ENCODE results near the gene GUCD1. TPM values are rescaled to one million over a fixed set of nuclear protein-coding genes. Genes with fewer than 3 reads are reported as not detected.

Gene GUCD1
- total and polyA plus RNA-seq, 2 of the 8 experiments (the other 6 are each of a cell fraction or from before 2014, with no cell fraction given): 85.2 to 128 TPM

DNA sequence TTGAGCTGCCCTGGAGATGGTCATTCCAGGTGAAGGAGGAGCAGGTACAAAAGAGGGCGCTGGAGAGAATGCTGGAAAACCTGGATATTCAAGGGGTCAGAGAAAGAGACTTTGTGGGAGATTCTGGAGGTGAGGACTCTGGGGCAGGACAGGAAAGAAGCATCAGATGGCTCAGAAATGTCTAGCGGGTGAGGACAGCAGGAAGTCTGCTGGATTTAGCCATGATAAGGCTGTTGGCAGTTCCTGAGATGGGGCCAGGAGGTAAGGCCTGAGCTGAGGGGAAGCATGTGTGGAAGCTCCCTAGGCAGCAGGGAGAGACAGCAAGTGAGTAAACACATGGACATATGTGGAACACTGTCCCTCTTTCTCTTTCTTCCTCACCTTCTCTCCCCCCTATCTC lies 58.3 kb downstream of the GUCD1 start (continued):
- TF ChIP-seq, protein P1, sequence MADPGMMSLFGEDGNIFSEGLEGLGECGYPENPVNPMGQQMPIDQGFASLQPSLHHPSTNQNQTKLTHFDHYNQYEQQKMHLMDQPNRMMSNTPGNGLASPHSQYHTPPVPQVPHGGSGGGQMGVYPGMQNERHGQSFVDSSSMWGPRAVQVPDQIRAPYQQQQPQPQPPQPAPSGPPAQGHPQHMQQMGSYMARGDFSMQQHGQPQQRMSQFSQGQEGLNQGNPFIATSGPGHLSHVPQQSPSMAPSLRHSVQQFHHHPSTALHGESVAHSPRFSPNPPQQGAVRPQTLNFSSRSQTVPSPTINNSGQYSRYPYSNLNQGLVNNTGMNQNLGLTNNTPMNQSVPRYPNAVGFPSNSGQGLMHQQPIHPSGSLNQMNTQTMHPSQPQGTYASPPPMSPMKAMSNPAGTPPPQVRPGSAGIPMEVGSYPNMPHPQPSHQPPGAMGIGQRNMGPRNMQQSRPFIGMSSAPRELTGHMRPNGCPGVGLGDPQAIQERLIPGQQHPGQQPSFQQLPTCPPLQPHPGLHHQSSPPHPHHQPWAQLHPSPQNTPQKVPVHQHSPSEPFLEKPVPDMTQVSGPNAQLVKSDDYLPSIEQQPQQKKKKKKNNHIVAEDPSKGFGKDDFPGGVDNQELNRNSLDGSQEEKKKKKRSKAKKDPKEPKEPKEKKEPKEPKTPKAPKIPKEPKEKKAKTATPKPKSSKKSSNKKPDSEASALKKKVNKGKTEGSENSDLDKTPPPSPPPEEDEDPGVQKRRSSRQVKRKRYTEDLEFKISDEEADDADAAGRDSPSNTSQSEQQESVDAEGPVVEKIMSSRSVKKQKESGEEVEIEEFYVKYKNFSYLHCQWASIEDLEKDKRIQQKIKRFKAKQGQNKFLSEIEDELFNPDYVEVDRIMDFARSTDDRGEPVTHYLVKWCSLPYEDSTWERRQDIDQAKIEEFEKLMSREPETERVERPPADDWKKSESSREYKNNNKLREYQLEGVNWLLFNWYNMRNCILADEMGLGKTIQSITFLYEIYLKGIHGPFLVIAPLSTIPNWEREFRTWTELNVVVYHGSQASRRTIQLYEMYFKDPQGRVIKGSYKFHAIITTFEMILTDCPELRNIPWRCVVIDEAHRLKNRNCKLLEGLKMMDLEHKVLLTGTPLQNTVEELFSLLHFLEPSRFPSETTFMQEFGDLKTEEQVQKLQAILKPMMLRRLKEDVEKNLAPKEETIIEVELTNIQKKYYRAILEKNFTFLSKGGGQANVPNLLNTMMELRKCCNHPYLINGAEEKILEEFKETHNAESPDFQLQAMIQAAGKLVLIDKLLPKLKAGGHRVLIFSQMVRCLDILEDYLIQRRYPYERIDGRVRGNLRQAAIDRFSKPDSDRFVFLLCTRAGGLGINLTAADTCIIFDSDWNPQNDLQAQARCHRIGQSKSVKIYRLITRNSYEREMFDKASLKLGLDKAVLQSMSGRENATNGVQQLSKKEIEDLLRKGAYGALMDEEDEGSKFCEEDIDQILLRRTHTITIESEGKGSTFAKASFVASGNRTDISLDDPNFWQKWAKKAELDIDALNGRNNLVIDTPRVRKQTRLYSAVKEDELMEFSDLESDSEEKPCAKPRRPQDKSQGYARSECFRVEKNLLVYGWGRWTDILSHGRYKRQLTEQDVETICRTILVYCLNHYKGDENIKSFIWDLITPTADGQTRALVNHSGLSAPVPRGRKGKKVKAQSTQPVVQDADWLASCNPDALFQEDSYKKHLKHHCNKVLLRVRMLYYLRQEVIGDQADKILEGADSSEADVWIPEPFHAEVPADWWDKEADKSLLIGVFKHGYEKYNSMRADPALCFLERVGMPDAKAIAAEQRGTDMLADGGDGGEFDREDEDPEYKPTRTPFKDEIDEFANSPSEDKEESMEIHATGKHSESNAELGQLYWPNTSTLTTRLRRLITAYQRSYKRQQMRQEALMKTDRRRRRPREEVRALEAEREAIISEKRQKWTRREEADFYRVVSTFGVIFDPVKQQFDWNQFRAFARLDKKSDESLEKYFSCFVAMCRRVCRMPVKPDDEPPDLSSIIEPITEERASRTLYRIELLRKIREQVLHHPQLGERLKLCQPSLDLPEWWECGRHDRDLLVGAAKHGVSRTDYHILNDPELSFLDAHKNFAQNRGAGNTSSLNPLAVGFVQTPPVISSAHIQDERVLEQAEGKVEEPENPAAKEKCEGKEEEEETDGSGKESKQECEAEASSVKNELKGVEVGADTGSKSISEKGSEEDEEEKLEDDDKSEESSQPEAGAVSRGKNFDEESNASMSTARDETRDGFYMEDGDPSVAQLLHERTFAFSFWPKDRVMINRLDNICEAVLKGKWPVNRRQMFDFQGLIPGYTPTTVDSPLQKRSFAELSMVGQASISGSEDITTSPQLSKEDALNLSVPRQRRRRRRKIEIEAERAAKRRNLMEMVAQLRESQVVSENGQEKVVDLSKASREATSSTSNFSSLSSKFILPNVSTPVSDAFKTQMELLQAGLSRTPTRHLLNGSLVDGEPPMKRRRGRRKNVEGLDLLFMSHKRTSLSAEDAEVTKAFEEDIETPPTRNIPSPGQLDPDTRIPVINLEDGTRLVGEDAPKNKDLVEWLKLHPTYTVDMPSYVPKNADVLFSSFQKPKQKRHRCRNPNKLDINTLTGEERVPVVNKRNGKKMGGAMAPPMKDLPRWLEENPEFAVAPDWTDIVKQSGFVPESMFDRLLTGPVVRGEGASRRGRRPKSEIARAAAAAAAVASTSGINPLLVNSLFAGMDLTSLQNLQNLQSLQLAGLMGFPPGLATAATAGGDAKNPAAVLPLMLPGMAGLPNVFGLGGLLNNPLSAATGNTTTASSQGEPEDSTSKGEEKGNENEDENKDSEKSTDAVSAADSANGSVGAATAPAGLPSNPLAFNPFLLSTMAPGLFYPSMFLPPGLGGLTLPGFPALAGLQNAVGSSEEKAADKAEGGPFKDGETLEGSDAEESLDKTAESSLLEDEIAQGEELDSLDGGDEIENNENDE (IDR thresholded peaks at IDR 0.05; ENCODE audit: insufficient replicate concordance, low read length): no peak
- TF ChIP-seq KDM1A (IDR thresholded peaks at IDR 0.05; ENCODE audit: borderline replicate concordance, low read length) (no peak), POLR2AphosphoS5 (IDR thresholded peaks at IDR 0.05; ENCODE audit: low read depth, low read length) (no peak), BACH1 (IDR thresholded peaks at IDR 0.05; ENCODE audit: low read length) (no peak), SRF (IDR thresholded peaks at IDR 0.05; ENCODE audit: low read depth, low read length) (no peak), BRCA1 (IDR thresholded peaks at IDR 0.05; ENCODE audit: low read depth, low read length) (no peak), SP2 (IDR thresholded peaks at IDR 0.05; ENCODE audit: low read length) (no peak), POU5F1 (IDR thresholded peaks at IDR 0.05; ENCODE audit: low read depth, low read length) (no peak), MAFK (IDR thresholded peaks at IDR 0.05; ENCODE audit: low read depth, low read length) (no peak), NANOG (IDR thresholded peaks at IDR 0.05; ENCODE audit: insufficient read depth, low read depth, low read length, poor library complexity, severe bottlenecking) (no peak), CEBPB (IDR thresholded peaks at IDR 0.05; ENCODE audit: low read depth, low read length) (no peak)
- TF ChIP-seq, protein P2, sequence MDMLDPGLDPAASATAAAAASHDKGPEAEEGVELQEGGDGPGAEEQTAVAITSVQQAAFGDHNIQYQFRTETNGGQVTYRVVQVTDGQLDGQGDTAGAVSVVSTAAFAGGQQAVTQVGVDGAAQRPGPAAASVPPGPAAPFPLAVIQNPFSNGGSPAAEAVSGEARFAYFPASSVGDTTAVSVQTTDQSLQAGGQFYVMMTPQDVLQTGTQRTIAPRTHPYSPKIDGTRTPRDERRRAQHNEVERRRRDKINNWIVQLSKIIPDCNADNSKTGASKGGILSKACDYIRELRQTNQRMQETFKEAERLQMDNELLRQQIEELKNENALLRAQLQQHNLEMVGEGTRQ (IDR thresholded peaks at IDR 0.05; ENCODE audit: low read length): no peak
